Measurements from ENCODE around the gene VTI1A. TPM values are rescaled to one million over a fixed set of nuclear protein-coding genes. Genes with fewer than 3 reads are reported as not detected.

Gene VTI1A
- total and polyA plus RNA-seq, 7 donors, result 10.8 to 80.3 (median 36.8) TPM

DNA sequence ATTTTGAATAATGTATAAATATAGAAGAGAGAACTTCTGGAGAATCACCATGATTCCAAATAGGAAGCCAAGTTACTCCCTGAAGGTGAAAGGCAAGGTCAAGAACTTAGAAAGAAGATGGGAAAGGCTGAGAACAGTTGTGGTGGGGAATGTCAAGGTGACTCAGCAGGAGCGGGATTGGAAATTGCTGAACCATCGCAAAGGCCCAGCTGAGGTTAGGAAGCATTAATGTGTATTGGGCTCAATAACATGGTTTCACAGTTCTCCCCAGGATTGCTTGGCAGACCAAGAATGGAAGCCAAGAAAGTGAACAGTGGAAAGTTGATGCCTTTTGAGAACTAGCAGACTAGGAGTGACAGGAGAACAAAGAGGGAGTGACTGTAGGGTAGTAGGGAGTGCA lies 133.3 kb downstream of the VTI1A start:
- H3K27ac ChIP-seq, result no peak overlapping the region
- H3K27me3 ChIP-seq, result no peaks in the 10 kb centered on the region
- no peaks in the 10 kb centered on the region for H3K9me3 ChIP-seq
- no peaks in the 10 kb centered on the region for H3K36me3 ChIP-seq
- WGBS, 2 donors, result 97 to 98% methylated on average over 2 of the region's 2 CpGs
- TF ChIP-seq POLR2AphosphoS5 (IDR thresholded peaks at IDR 0.05) (no peak), EP300 (IDR thresholded peaks at IDR 0.05) (no peak), POLR2A (IDR thresholded peaks at IDR 0.05) (no peak)
- TF ChIP-seq, protein P1, sequence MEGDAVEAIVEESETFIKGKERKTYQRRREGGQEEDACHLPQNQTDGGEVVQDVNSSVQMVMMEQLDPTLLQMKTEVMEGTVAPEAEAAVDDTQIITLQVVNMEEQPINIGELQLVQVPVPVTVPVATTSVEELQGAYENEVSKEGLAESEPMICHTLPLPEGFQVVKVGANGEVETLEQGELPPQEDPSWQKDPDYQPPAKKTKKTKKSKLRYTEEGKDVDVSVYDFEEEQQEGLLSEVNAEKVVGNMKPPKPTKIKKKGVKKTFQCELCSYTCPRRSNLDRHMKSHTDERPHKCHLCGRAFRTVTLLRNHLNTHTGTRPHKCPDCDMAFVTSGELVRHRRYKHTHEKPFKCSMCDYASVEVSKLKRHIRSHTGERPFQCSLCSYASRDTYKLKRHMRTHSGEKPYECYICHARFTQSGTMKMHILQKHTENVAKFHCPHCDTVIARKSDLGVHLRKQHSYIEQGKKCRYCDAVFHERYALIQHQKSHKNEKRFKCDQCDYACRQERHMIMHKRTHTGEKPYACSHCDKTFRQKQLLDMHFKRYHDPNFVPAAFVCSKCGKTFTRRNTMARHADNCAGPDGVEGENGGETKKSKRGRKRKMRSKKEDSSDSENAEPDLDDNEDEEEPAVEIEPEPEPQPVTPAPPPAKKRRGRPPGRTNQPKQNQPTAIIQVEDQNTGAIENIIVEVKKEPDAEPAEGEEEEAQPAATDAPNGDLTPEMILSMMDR (IDR thresholded peaks at IDR 0.05), result no peak
- DNase-seq, result no peak
- intact Hi-C loops (cut with DNase I), result no loop called here
- no peak overlapping the region for H3K4me3 ChIP-seq
- H3K4me1 ChIP-seq, result peaks cover 0 to 12% (median 7%) of the 10 kb centered on the region in 4 donors

DNA sequence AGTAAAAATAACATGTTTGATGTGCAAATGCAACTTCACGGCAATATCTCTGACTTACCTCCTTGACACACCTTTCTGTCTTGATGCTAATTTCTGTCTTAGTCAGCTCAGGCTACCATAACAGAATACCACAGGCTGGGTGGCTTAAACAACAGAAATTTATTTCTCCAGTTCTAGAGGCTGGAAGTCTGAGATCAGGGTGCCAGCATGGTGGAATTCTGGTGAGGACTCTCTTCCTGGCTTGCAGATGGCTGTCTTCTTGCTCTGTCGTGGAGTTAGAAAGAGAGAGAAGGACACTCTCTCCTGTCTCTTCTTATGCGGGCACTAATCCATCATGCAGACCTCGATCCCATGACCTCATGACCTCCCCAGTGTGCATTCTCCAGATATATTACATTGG lies 134.9 kb downstream of the VTI1A start:
- peaks cover 0 to 28% (median 19%) of the 10 kb centered on the region in 4 donors for H3K4me1 ChIP-seq
- intact Hi-C loops (cut with DNase I), result no loop called here
- no peak for DNase-seq
- no peaks in the 10 kb centered on the region for H3K9me3 ChIP-seq
- no peak for TF ChIP-seq POLR2AphosphoS5 (IDR thresholded peaks at IDR 0.05)
- no peak for TF ChIP-seq EP300 (IDR thresholded peaks at IDR 0.05)
- TF ChIP-seq, protein P1 (IDR thresholded peaks at IDR 0.05), result no peak
- TF ChIP-seq POLR2A (IDR thresholded peaks at IDR 0.05), result no peak
- no peaks in the 10 kb centered on the region for H3K36me3 ChIP-seq
- H3K4me3 ChIP-seq, result no peak overlapping the region
- no peaks in the 10 kb centered on the region for H3K27me3 ChIP-seq
- no peak overlapping the region for H3K27ac ChIP-seq
- 93 to 95% methylated on average over 4 of the region's 4 CpGs for WGBS, 2 donors

DNA sequence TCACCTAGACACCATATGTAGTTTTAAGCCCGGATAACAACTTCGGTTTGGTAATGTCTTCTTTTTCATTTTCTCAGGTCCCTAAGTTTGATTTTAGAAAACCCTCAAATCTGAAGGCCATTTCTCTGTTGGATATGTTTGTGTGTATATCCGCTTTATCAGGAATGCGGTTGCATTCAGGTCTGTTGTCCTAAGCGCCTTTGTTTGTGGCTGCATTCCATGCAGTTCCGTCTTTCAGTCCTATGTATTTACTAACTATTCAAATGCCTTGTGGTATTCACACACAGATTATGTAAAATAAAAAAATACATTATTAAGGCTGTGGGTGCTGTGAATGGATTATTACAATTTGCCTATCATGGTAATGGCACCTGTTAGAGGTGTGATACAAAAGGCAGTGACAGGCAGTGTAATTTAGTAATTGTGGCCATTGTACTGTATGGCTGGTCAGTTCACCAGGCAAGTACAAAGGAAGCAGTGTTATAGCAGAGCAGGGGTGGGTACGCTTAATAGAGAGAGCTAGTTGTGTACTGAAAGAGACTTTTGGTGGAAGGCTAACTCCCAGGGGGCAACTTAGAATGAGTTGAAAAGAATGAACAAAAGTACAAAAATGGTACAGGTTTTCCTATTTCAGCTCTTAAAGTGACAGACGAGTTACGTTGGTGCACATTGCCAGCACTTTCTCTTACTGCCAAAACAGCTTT lies 136.4 kb downstream of the VTI1A start:
- TF ChIP-seq, protein P1 (IDR thresholded peaks at IDR 0.05), result no peak
- TF ChIP-seq EP300 (IDR thresholded peaks at IDR 0.05) (no peak), POLR2A (IDR thresholded peaks at IDR 0.05) (no peak), POLR2AphosphoS5 (IDR thresholded peaks at IDR 0.05) (no peak)
- WGBS, 2 donors, result 95 to 96% methylated on average over 9 of the region's 9 CpGs
- no peak overlapping the region for H3K4me3 ChIP-seq
- no peak overlapping the region for H3K27ac ChIP-seq
- H3K4me1 ChIP-seq, result peaks cover 0 to 40% (median 31%) of the 10 kb centered on the region in 4 donors
- H3K36me3 ChIP-seq, result no peaks in the 10 kb centered on the region
- H3K9me3 ChIP-seq, result no peaks in the 10 kb centered on the region
- no peaks in the 10 kb centered on the region for H3K27me3 ChIP-seq
- no peak for DNase-seq
- intact Hi-C loops (cut with DNase I), result no loop called here

DNA sequence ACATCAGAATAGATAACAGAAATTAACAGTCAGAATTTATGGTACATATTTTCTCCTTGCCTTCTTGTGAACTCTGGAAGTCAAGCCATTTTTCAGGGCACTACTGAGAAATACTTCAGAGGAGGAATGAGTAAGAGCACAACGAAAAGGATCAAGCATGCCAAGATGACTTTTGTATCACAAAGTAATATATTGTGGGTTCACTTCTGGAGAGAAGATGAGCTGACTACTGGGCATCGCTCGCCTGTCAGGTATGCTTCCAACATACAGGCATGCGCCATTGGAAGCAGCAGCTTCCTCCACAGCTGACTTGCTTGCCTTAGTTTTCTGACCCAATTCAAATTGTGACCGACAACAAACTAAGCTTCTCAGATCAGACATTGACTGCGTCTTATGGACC lies 137.3 kb downstream of the VTI1A start:
- intact Hi-C loops (cut with DNase I), result no loop called here
- no peaks in the 10 kb centered on the region for H3K36me3 ChIP-seq
- no peak overlapping the region for H3K27ac ChIP-seq
- H3K4me1 ChIP-seq, result peaks cover 0 to 40% (median 32%) of the 10 kb centered on the region in 4 donors
- no peak for DNase-seq
- H3K4me3 ChIP-seq, result no peak overlapping the region
- TF ChIP-seq POLR2AphosphoS5 (IDR thresholded peaks at IDR 0.05), result no peak
- TF ChIP-seq, protein P1 (IDR thresholded peaks at IDR 0.05), result no peak
- no peak for TF ChIP-seq EP300 (IDR thresholded peaks at IDR 0.05)
- TF ChIP-seq POLR2A (IDR thresholded peaks at IDR 0.05), result no peak
- no peaks in the 10 kb centered on the region for H3K9me3 ChIP-seq
- WGBS, 2 donors, result 96 to 98% methylated on average over 6 of the region's 6 CpGs
- H3K27me3 ChIP-seq, result no peaks in the 10 kb centered on the region

DNA sequence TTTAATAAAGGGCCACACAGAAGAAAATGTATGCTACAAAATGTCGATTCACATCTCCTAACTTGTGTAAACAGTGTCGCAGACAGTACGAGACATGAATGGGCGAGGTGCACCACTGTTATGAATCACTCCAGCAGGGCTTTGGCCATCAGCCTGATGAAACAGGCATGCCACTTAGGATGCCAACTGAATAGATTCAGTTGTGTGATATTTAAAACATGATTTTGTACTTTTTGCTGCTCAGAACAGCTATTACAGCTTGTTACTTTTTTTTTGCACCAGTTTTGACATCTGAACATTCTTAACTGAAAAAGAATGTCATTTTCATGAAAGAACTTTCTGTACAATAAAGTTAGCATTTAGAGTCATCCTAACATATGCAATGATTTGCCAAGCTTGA lies 138.1 kb downstream of the VTI1A start:
- intact Hi-C loops (cut with DNase I), result no loop called here
- Histone ChIP-seq H3K36me3 (no peaks in the 10 kb centered on the region), H3K4me3 (no peak overlapping the region), H3K27ac (no peak overlapping the region), H3K9me3 (no peaks in the 10 kb centered on the region), H3K4me1 (peaks cover 0 to 40% (median 32%) of the 10 kb centered on the region in 4 donors), H3K27me3 (no peaks in the 10 kb centered on the region)
- TF ChIP-seq, protein P1 (IDR thresholded peaks at IDR 0.05), result no peak
- TF ChIP-seq POLR2AphosphoS5 (IDR thresholded peaks at IDR 0.05) (no peak), POLR2A (IDR thresholded peaks at IDR 0.05) (no peak), EP300 (IDR thresholded peaks at IDR 0.05) (no peak)
- WGBS, 2 donors, result 59 to 75% methylated on average over 4 of the region's 4 CpGs
- no peak for DNase-seq

Data from sigmoid colon (tissue), 7 donors.